WTC11 (cell line): ENCODE results near the gene OAT. TPM values are rescaled to one million over a fixed set of nuclear protein-coding genes. Genes with fewer than 3 reads are reported as not detected.

Source experiments
- ATAC-seq: fragments of 200-7000 bp; cut with Tn5 transposase; 2 replicates; pipeline ENCODE4 v1.10.0; 2021; ENCODE audit warnings: mild to moderate bottlenecking, moderate library complexity
- CTCF ChIA-PET: fragments of 300-600 bp; sonication (Branson Sonifier 250); formaldehyde crosslinking; loops from one replicate; lab custom pipeline; 2021; ENCODE audit warnings: antibody characterized with exemption; lab: Charles Lee
- POLR2A ChIA-PET: fragments of 350-600 bp; sonication (Branson Sonifier 250); formaldehyde crosslinking; loops from one replicate; lab custom pipeline; 2021; ENCODE audit warnings: antibody characterized with exemption; lab: Charles Lee
- DNase-seq: peaks from one replicate; pipeline ENCODE4 v3.0.0; 2021; ENCODE audit warnings: low spot score
- H3K27ac Mint-ChIP-seq: 2 replicates; pipeline ENCODE4 v1.8.0; 2021; ENCODE audit warnings: mixed read lengths
- H3K27me3 Mint-ChIP-seq: 2 replicates; pipeline ENCODE4 v1.8.0; 2021; ENCODE audit warnings: low read depth, mild to moderate bottlenecking, moderate library complexity, mixed read lengths
- H3K36me3 Mint-ChIP-seq: 2 replicates; pipeline ENCODE4 v1.8.0; 2021; ENCODE audit warnings: mixed read lengths
- H3K4me1 Mint-ChIP-seq: 2 replicates; pipeline ENCODE4 v1.8.0; 2022; ENCODE audit warnings: mixed read lengths
- H3K4me3 Mint-ChIP-seq: 2 replicates; pipeline ENCODE4 v1.8.0; 2021; ENCODE audit warnings: mild to moderate bottlenecking, moderate library complexity, mixed read lengths
- H3K9me3 Mint-ChIP-seq: 2 replicates; pipeline ENCODE4 v1.8.0; 2021; ENCODE audit warnings: mixed read lengths
- AR ChIP-seq: fragments of 250-450 bp; sonication (Bioruptor Pico); IDR thresholded peaks from 2 replicates; pipeline ENCODE4 v1.9.0; 2021; ENCODE audit warnings: mild to moderate bottlenecking
- ATF1 ChIP-seq: sonication (generic); formaldehyde crosslinking; IDR thresholded peaks from 2 replicates; pipeline ENCODE4 v1.8.1; 2023; ENCODE audit warnings: mild to moderate bottlenecking, moderate library complexity, missing genetic modification reagents
- CBFB ChIP-seq: sonication (generic); formaldehyde crosslinking; IDR thresholded peaks from 2 replicates; pipeline ENCODE4 v1.8.1; 2022; ENCODE audit warnings: mild to moderate bottlenecking, low read depth, missing genetic modification reagents
- ELF4 ChIP-seq: sonication (generic); formaldehyde crosslinking; IDR thresholded peaks from 2 replicates; pipeline ENCODE4 v1.8.1; 2022; ENCODE audit warnings: low read depth, mild to moderate bottlenecking, moderate library complexity, missing genetic modification reagents
- ESRRA ChIP-seq: sonication (generic); formaldehyde crosslinking; IDR thresholded peaks from 2 replicates; pipeline ENCODE4 v1.8.1; 2022; ENCODE audit warnings: mild to moderate bottlenecking, missing genetic modification reagents, borderline replicate concordance
- FOXJ3 ChIP-seq: sonication (generic); formaldehyde crosslinking; IDR thresholded peaks from 2 replicates; pipeline ENCODE4 v1.9.0; 2021; ENCODE audit warnings: missing genetic modification reagents, mild to moderate bottlenecking, borderline replicate concordance
- FOXP4 ChIP-seq: sonication (generic); formaldehyde crosslinking; IDR thresholded peaks from 2 replicates; pipeline ENCODE4 v1.8.0; 2022; ENCODE audit warnings: mild to moderate bottlenecking, missing genetic modification reagents
- HMGA2 ChIP-seq: fragments of 250-450 bp; sonication (Bioruptor Pico); IDR thresholded peaks from 2 replicates; pipeline ENCODE4 v1.4.0; 2021; ENCODE audit warnings: mild to moderate bottlenecking, moderate library complexity
- JAZF1 ChIP-seq: fragments of 250-450 bp; sonication (Bioruptor Pico); IDR thresholded peaks from 2 replicates; pipeline ENCODE4 v1.9.0; 2021; ENCODE audit warnings: moderate library complexity, mild to moderate bottlenecking, inconsistent platforms
- JUN ChIP-seq: sonication (generic); formaldehyde crosslinking; IDR thresholded peaks from 2 replicates; pipeline ENCODE4 v1.8.0; 2023; ENCODE audit warnings: mild to moderate bottlenecking, missing genetic modification reagents
- NFYB ChIP-seq: sonication (generic); formaldehyde crosslinking; conservative IDR thresholded peaks from 2 replicates; pipeline ENCODE4 v1.8.0; 2022; ENCODE audit warnings: low read depth, missing genetic modification reagents
- PRRX2 ChIP-seq: fragments of 250-450 bp; sonication (Bioruptor Pico); IDR thresholded peaks from 2 replicates; pipeline ENCODE4 v1.8.0; 2021; ENCODE audit warnings: mild to moderate bottlenecking
- RORB ChIP-seq: fragments of 250-450 bp; sonication (Bioruptor Pico); IDR thresholded peaks from 2 replicates; pipeline ENCODE4 v1.9.0; 2021; ENCODE audit warnings: mild to moderate bottlenecking
- SMAD3 ChIP-seq: sonication (generic); formaldehyde crosslinking; IDR thresholded peaks from 2 replicates; pipeline ENCODE4 v1.8.0; 2022; ENCODE audit warnings: missing genetic modification reagents, mild to moderate bottlenecking, borderline replicate concordance
- SP1 ChIP-seq: sonication (generic); formaldehyde crosslinking; conservative IDR thresholded peaks from 2 replicates; pipeline ENCODE4 v1.8.1; 2022; ENCODE audit warnings: missing genetic modification reagents
- ZNF232 ChIP-seq: sonication (generic); formaldehyde crosslinking; IDR thresholded peaks from 2 replicates; pipeline ENCODE4 v1.8.0; 2022; ENCODE audit warnings: mild to moderate bottlenecking, missing genetic modification reagents
- ZNF263 ChIP-seq: sonication (generic); formaldehyde crosslinking; IDR thresholded peaks from 2 replicates; pipeline ENCODE4 v1.8.1; 2022; ENCODE audit warnings: low read depth, mild to moderate bottlenecking, moderate library complexity, missing genetic modification reagents
- total RNA-seq: library from RNA; stranded (reverse); gene quantifications from 3 replicates; pipeline ENCODE4 v1.2.3, GENCODE V29; 2021
- TF ChIP-seq, protein P1 (sequence below): sonication (generic); formaldehyde crosslinking; conservative IDR thresholded peaks from 2 replicates; pipeline ENCODE4 v1.8.1; 2023; ENCODE audit warnings: mild to moderate bottlenecking, low read depth, missing genetic modification reagents, moderate library complexity
- TF ChIP-seq, protein P2 (sequence below): sonication (generic); formaldehyde crosslinking; IDR thresholded peaks from 2 replicates; pipeline ENCODE4 v1.8.1; 2023; ENCODE audit warnings: mild to moderate bottlenecking, moderate library complexity, missing genetic modification reagents

OAT gene
- total RNA-seq, 1 experiment from 2014 or later: 117 TPM

GRCh38 chr10:124409696-124410095 is 9.0 kb downstream of the OAT start:
- no peak overlapping the region for H3K4me3 Mint-ChIP-seq
- CTCF ChIA-PET: no interaction called here
- no peak for ATAC-seq
- H3K27me3 Mint-ChIP-seq: no peaks in the 10 kb centered on the region
- no peak for TF ChIP-seq JAZF1 (CRISPR knock-in tag)
- TF ChIP-seq ZNF263 (CRISPR knock-in tag): no peak
- TF ChIP-seq CBFB (CRISPR knock-in tag): no peak
- POLR2A ChIA-PET: no interaction called here
- peaks cover 48% of the 10 kb centered on the region for H3K36me3 Mint-ChIP-seq
- DNase-seq: no peak
- no peak overlapping the region for H3K27ac Mint-ChIP-seq
- H3K4me1 Mint-ChIP-seq: peaks cover 4% of the 10 kb centered on the region; the same call in 1 of the 2 replicates
- H3K9me3 Mint-ChIP-seq: no peaks in the 10 kb centered on the region

- no peaks in the 10 kb centered on the region for H3K9me3 Mint-ChIP-seq
- peaks cover 48% of the 10 kb centered on the region for H3K36me3 Mint-ChIP-seq
- no peak for TF ChIP-seq ZNF232 (CRISPR knock-in tag)
- TF ChIP-seq, protein P1, sequence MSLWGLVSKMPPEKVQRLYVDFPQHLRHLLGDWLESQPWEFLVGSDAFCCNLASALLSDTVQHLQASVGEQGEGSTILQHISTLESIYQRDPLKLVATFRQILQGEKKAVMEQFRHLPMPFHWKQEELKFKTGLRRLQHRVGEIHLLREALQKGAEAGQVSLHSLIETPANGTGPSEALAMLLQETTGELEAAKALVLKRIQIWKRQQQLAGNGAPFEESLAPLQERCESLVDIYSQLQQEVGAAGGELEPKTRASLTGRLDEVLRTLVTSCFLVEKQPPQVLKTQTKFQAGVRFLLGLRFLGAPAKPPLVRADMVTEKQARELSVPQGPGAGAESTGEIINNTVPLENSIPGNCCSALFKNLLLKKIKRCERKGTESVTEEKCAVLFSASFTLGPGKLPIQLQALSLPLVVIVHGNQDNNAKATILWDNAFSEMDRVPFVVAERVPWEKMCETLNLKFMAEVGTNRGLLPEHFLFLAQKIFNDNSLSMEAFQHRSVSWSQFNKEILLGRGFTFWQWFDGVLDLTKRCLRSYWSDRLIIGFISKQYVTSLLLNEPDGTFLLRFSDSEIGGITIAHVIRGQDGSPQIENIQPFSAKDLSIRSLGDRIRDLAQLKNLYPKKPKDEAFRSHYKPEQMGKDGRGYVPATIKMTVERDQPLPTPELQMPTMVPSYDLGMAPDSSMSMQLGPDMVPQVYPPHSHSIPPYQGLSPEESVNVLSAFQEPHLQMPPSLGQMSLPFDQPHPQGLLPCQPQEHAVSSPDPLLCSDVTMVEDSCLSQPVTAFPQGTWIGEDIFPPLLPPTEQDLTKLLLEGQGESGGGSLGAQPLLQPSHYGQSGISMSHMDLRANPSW (CRISPR knock-in tag): no peak
- TF ChIP-seq RORB (CRISPR knock-in tag): no peak
- TF ChIP-seq HMGA2 (CRISPR knock-in tag): no peak
- TF ChIP-seq SP1 (CRISPR knock-in tag): no peak
- TF ChIP-seq, protein P2, sequence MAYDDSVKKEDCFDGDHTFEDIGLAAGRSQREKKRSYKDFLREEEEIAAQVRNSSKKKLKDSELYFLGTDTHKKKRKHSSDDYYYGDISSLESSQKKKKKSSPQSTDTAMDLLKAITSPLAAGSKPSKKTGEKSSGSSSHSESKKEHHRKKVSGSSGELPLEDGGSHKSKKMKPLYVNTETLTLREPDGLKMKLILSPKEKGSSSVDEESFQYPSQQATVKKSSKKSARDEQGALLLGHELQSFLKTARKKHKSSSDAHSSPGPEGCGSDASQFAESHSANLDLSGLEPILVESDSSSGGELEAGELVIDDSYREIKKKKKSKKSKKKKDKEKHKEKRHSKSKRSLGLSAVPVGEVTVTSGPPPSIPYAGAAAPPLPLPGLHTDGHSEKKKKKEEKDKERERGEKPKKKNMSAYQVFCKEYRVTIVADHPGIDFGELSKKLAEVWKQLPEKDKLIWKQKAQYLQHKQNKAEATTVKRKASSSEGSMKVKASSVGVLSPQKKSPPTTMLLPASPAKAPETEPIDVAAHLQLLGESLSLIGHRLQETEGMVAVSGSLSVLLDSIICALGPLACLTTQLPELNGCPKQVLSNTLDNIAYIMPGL (CRISPR knock-in tag): no peak
- TF ChIP-seq NFYB (CRISPR knock-in tag): no peak
- no peak for TF ChIP-seq ATF1 (CRISPR knock-in tag)
- TF ChIP-seq JUN (CRISPR knock-in tag): no peak
- TF ChIP-seq PRRX2: no peak
- TF ChIP-seq ESRRA (CRISPR knock-in tag): no peak
- no peak for TF ChIP-seq FOXP4 (CRISPR knock-in tag)
- TF ChIP-seq ELF4 (CRISPR knock-in tag): no peak
- TF ChIP-seq AR: no peak
- TF ChIP-seq FOXJ3 (CRISPR knock-in tag): no peak
- no peak for TF ChIP-seq SMAD3 (CRISPR knock-in tag)
- no peaks in the 10 kb centered on the region for H3K27me3 Mint-ChIP-seq
- H3K4me1 Mint-ChIP-seq: peaks cover 6% of the 10 kb centered on the region
- H3K27ac Mint-ChIP-seq: no peak overlapping the region
- ATAC-seq (no peak), DNase-seq (no peak)
- ChIA-PET POLR2A (no interaction called here), CTCF (no interaction called here)
- no peak overlapping the region for H3K4me3 Mint-ChIP-seq
These were observed 10.4 kb downstream of the OAT start for GRCh38 chr10:124408357-124408756.
